GM12878 (cell line): ENCODE measurements around the gene PXMP2. TPM values are rescaled to one million over a fixed set of nuclear protein-coding genes. Genes with fewer than 3 reads are reported as not detected.

ENCODE experiments used
- ATAC-seq: fragments of 200-7000 bp; cut with Tn5 transposase; 3 replicates; pipeline ENCODE4 v1.9.1; 2020; ENCODE audit warnings: mild to moderate bottlenecking, moderate library complexity
- BruUV-seq: library from RNA; stranded (reverse); fragments of 400-500 nt; replicated peaks from 2 replicates; lab custom pipeline; 2021; lab: Mats Ljungman, UMichigan
- CTCF ChIA-PET: fragments of 300-600 bp; sonication (Branson Sonifier 250); formaldehyde crosslinking; extraction: SDS; loops from one replicate; lab custom pipeline; 2021; ENCODE audit warnings: inconsistent platforms; lab: Yijun Ruan, JAX
- POLR2A ChIA-PET: fragments of 350-600 bp; formaldehyde crosslinking; extraction: SDS; loops from one replicate; lab custom pipeline; 2021; ENCODE audit warnings: inconsistent platforms; lab: Charles Lee
- RAD21 ChIA-PET: fragments of 300-600 bp; sonication (Branson Sonifier 250); formaldehyde crosslinking; loops from one replicate; lab custom pipeline; 2023; ENCODE audit warnings: antibody characterized with exemption; ENCODE audit not compliant: unreplicated experiment; lab: Charles Lee
- SMC1A ChIA-PET: fragments of 300-600 bp; sonication (Branson Sonifier 250); formaldehyde crosslinking; loops from one replicate; lab custom pipeline; 2023; ENCODE audit not compliant: unreplicated experiment, uncharacterized antibody; lab: Charles Lee
- DNase-seq: peaks from one replicate; pipeline ENCODE4 v3.0.0-alpha.2; 2011; ENCODE audit warnings: low read depth, low spot score
- FAIRE-seq: peaks from 3 replicates; lab custom pipeline; 2011; peaks lifted over from hg19 to GRCh38; lab: Jason Lieb, UNC
- H2AFZ ChIP-seq: 2 replicates; pipeline ENCODE4 v1.6.0; 2011; ENCODE audit warnings: low read depth, low read length, control low read depth; ENCODE audit not compliant: control insufficient read depth
- H3K27ac ChIP-seq: 2 replicates; pipeline ENCODE4 v1.5.1; 2011; ENCODE audit warnings: control low read depth; ENCODE audit not compliant: control insufficient read depth, insufficient read depth
- H3K27me3 ChIP-seq, 2 experiments: replicated peaks in 1 of 2; 2 replicates each; pipeline versions ENCODE4 v1.6.0 to v1.6.1; 2011; ENCODE audit warnings: low read length in 1 of 2; ENCODE audit not compliant: control insufficient read depth in 2 of 2, insufficient read depth in 2 of 2
- H3K36me3 ChIP-seq, 2 experiments: 2 replicates each; pipeline ENCODE4 v1.5.1; 2011; ENCODE audit warnings: low read length in 1 of 2; ENCODE audit not compliant: control insufficient read depth in 2 of 2, insufficient read depth in 2 of 2
- H3K4me1 ChIP-seq: 2 replicates; pipeline ENCODE4 v1.6.1; 2011; ENCODE audit warnings: mild to moderate bottlenecking, low read length, moderate library complexity, mixed read lengths; ENCODE audit not compliant: control insufficient read depth, insufficient read depth
- H3K4me2 ChIP-seq: 2 replicates; pipeline ENCODE4 v1.6.0; 2011; ENCODE audit warnings: control low read depth; ENCODE audit not compliant: control insufficient read depth, insufficient read depth
- H3K4me3 ChIP-seq: fragments of 200-600 bp; sonication (generic); 2 replicates; pipeline ENCODE4 v1.5.1; 2016
- H3K79me2 ChIP-seq: 2 replicates; pipeline ENCODE4 v1.6.0; 2011; ENCODE audit warnings: low read length; ENCODE audit not compliant: control insufficient read depth, insufficient read depth
- H3K9ac ChIP-seq: 2 replicates; pipeline ENCODE4 v1.8.0; 2011; ENCODE audit warnings: low read length, control low read depth, mixed read lengths; ENCODE audit not compliant: control insufficient read depth, insufficient read depth
- H3K9me3 ChIP-seq: replicated peaks from 3 replicates; pipeline ENCODE4 v1.5.1; 2011; ENCODE audit warnings: mild to moderate bottlenecking, low read length; ENCODE audit not compliant: control insufficient read depth, insufficient read depth
- H4K20me1 ChIP-seq: 2 replicates; pipeline ENCODE4 v1.6.0; 2011; ENCODE audit not compliant: control insufficient read depth, insufficient read depth
- BHLHE40 ChIP-seq, 2 experiments: fragments of 450-650 bp in 1 of 2; IDR thresholded peaks; 2 replicates each; pipeline ENCODE4 v1.6.1; 2011 to 2017; ENCODE audit warnings: low read depth in 2 of 2, borderline replicate concordance in 1 of 2, improper control_type of control experiment in 1 of 2, low read length in 1 of 2, mild to moderate bottlenecking in 1 of 2
- NFXL1 ChIP-seq: fragments of 450-650 bp; IDR thresholded peaks from 2 replicates; pipeline ENCODE4 v1.6.1; 2017; ENCODE audit warnings: antibody characterized with exemption, mild to moderate bottlenecking, borderline replicate concordance
- SMARCA5 ChIP-seq: fragments of 450-650 bp; IDR thresholded peaks from 2 replicates; pipeline ENCODE4 v1.6.1; 2017; ENCODE audit warnings: mild to moderate bottlenecking
- SUPT20H ChIP-seq: IDR thresholded peaks from 2 replicates; pipeline ENCODE4 v1.6.1; 2011; ENCODE audit warnings: low read depth, mild to moderate bottlenecking, low read length, moderate library complexity, borderline replicate concordance; ENCODE audit not compliant: control insufficient read depth
- WGBS: methylation state at CpG from one replicate; pipeline ENCODE4 v1.1.6; 2016; ENCODE audit warnings: low lambda C conversion rate; ENCODE audit not compliant: insufficient replicate concordance, insufficient coverage; ENCODE audit errors: missing lambda C conversion rate; 5-methylcytosine and 5-hydroxymethylcytosine counted together
- in situ Hi-C: fragments of 300-500 bp; cut with MboI; formaldehyde crosslinking; loops from 9 replicates; pipeline ENCODE4 v1.14.3; 2018; ENCODE audit warnings: mixed read lengths
- intact Hi-C: fragments of 100-400 bp; cut with micrococcal nuclease; formaldehyde crosslinking; loops from one replicate; pipeline ENCODE4 v1.14.2; 2022; ENCODE audit not compliant: unreplicated experiment
- polyA plus RNA-seq, 11 experiments: library from polyadenylated mRNA; depleted of rRNA in 4 of 11; unstranded in 6 of 11; stranded (reverse) in 5 of 11; fragments of >200 nt; fragmentation: Nextera tagmentation in 4 of 11; fragmentation: Illumina TruSeq in 1 of 11; extraction: Ambion mirVana in 4 of 11; extraction: Trizol in 1 of 11; gene quantifications; 1 replicate in 1 of 11; 2 replicates in 10 of 11; pipeline versions ENCODE4 v1.2.1 to v1.2.3, GENCODE V29; 2011 to 2016; ENCODE audit warnings: inconsistent platforms in 2 of 11, missing spikeins in 2 of 11, low read depth in 1 of 11
- total RNA-seq, 4 experiments: library from RNA; depleted of rRNA in 3 of 4; stranded (reverse); fragments of >200 nt in 3 of 4; fragmentation: Illumina TruSeq in 1 of 4; extraction: Trizol in 1 of 4; gene quantifications; 2 replicates each; pipeline versions ENCODE4 v1.2.1 to v1.2.3, GENCODE V29; 2013 to 2021
- TF ChIP-seq, protein P1 (sequence below): fragments of 450-650 bp; IDR thresholded peaks from 2 replicates; pipeline ENCODE4 v1.6.1; 2017; ENCODE audit warnings: antibody characterized with exemption, mild to moderate bottlenecking, moderate library complexity

Gene PXMP2
- total and polyA plus RNA-seq, 10 of the 15 experiments (the other 5 are each of a cell fraction or from before 2014, with no cell fraction given) = 4.0 to 97.8 (median 42.0) TPM

DNA sequence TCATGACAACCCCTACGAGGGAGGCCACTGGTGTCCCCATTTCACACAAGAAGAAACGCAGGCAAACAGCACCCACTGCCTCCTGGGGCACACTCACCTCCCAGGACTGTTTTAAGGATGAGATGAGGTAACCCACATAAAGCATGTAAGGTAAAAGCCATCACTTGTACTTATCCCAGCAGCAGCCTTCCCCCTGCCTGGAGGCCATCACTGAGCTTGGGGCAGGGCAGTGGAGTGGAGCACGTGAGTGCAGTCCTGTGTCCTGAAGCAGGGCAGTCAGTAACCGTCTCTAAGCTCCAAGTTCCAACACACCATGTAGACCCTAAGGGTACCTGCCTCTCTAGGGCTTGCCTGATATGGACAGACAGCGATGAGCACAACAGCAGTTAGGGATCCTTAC, 2.0 kb upstream of the PXMP2 start:
- 85% methylated on average over 5 of the region's 5 CpGs for WGBS
- Histone ChIP-seq H4K20me1 (no peaks in the 10 kb centered on the region), H2AFZ (no peak overlapping the region), H3K4me1 (peaks cover 5% of the 10 kb centered on the region), H3K79me2 (peaks cover 51% of the 10 kb centered on the region), H3K36me3 (peaks cover 0 to 2% of the 10 kb centered on the region in 2 experiments; a peak in 2 of 4 replicates), H3K27ac (no peak overlapping the region), H3K4me3 (peak overlapping the region; percentile 83; the same call in 1 of the 2 replicates), H3K27me3 (no peaks in the 10 kb centered on the region), H3K9ac (peak overlapping the region; percentile 34; the same call in 1 of the 2 replicates), H3K9me3 (peaks cover 6% of the 10 kb centered on the region; the same call in 2 of the 3 replicates), H3K4me2 (peak overlapping the region; percentile 74)
- POLR2A ChIA-PET = interaction anchor here (0.5 to 1.7 kb wide), 5 partner anchors 21 to 615 kb away, joined by 3 to 6 read pairs (median 3); partner anchors contain the start of gene PGAM5
- SMC1A ChIA-PET = interaction anchor here (0.8 kb wide), 1 partner anchor 223 kb away, joined by 3 read pairs; no protein-coding TSS in a partner anchor
- no peak for ATAC-seq
- in situ Hi-C loops = no loop called here
- CTCF ChIA-PET = no interaction called here
- intact Hi-C loops = no loop called here
- RAD21 ChIA-PET = no interaction called here
- BruUV-seq = TSS peak; percentile 89
- DNase-seq = no peak
- FAIRE-seq = no peak
- TF ChIP-seq BHLHE40 (IDR thresholded peaks at IDR 0.05; ENCODE audit: borderline replicate concordance in 1 of 2, low read depth in 2 of 2, low read length in 1 of 2) (peak in 1 of 2 experiments; percentile 41; a peak in 1 of 4 replicates), SUPT20H (no peak)

DNA sequence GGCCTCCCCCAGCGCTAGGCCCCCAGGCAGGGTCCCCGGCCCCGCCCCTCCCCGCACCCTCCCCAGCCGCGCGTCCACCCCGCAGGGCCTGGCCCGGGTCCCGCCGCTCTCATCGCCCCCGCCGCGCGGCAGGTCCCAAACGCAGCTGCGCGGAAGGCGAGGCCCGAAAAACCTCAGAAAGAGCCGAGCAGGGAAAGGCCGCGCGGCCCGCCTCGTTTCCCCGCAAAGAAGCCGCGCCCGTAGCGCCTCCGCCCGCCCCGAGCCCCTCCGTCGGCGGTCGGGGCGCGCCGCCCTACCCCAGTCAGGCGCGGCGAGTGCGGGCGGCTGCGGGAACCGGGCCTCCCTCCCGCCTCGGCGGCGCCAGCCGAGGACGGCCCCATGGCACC, 569 bp upstream of the PXMP2 start:
- DNase-seq (no peak), ATAC-seq (peak; percentile 17), FAIRE-seq (no peak)
- H3K27ac ChIP-seq = peak overlapping the region; percentile 72
- ChIA-PET RAD21 (no interaction called here), POLR2A (interaction anchor here (0.6 kb wide), 2 partner anchors 29 to 866 kb away, joined by 3 to 4 read pairs; no protein-coding TSS in a partner anchor), SMC1A (interaction anchor here (0.6 kb wide), 1 partner anchor 108 kb away, joined by 3 read pairs; no protein-coding TSS in a partner anchor), CTCF (no interaction called here)
- intact Hi-C loops = loop anchor here (1.0 to 2.0 kb wide), 3 partner anchors 14 to 73 kb away; partner anchors contain the start of gene PGAM5
- H4K20me1 ChIP-seq = no peaks in the 10 kb centered on the region
- H3K4me1 ChIP-seq = peaks cover 5% of the 10 kb centered on the region
- BruUV-seq = no TSS peak
- no peaks in the 10 kb centered on the region for H3K27me3 ChIP-seq
- WGBS = 2% methylated on average over 30 of the region's 55 CpGs
- peak overlapping the region; percentile 74; the same call in 1 of the 2 replicates for H3K4me2 ChIP-seq
- H3K9ac ChIP-seq = peak overlapping the region; percentile 75
- in situ Hi-C loops = no loop called here
- H3K4me3 ChIP-seq = peak overlapping the region; percentile 83
- H2AFZ ChIP-seq = peak overlapping the region; percentile 34
- H3K9me3 ChIP-seq = peaks cover 8% of the 10 kb centered on the region; the same call in 2 of the 3 replicates
- 0 out of 2 replicates have a peak, but pooled peaks have one; percentile 23 for TF ChIP-seq NFXL1
- TF ChIP-seq, protein P1, sequence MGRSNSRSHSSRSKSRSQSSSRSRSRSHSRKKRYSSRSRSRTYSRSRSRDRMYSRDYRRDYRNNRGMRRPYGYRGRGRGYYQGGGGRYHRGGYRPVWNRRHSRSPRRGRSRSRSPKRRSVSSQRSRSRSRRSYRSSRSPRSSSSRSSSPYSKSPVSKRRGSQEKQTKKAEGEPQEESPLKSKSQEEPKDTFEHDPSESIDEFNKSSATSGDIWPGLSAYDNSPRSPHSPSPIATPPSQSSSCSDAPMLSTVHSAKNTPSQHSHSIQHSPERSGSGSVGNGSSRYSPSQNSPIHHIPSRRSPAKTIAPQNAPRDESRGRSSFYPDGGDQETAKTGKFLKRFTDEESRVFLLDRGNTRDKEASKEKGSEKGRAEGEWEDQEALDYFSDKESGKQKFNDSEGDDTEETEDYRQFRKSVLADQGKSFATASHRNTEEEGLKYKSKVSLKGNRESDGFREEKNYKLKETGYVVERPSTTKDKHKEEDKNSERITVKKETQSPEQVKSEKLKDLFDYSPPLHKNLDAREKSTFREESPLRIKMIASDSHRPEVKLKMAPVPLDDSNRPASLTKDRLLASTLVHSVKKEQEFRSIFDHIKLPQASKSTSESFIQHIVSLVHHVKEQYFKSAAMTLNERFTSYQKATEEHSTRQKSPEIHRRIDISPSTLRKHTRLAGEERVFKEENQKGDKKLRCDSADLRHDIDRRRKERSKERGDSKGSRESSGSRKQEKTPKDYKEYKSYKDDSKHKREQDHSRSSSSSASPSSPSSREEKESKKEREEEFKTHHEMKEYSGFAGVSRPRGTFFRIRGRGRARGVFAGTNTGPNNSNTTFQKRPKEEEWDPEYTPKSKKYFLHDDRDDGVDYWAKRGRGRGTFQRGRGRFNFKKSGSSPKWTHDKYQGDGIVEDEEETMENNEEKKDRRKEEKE = no peak
- TF ChIP-seq SMARCA5 = peak; percentile 8; the same call in 1 of the 2 replicates
- peaks cover 0 to 3% of the 10 kb centered on the region in 2 experiments; a peak in 2 of 4 replicates for H3K36me3 ChIP-seq
- H3K79me2 ChIP-seq = peaks cover 47% of the 10 kb centered on the region
